ENCODE data around the gene RPP25L. TPM values are rescaled to one million over a fixed set of nuclear protein-coding genes. Genes with fewer than 3 reads are reported as not detected.

Gene RPP25L
- total and polyA plus RNA-seq, 2 donors, result 13.2 to 33.7 TPM

GRCh38 chr9:34578241-34579103 is 33.4 kb downstream of the RPP25L start:
- no peak overlapping the region for H3K27ac ChIP-seq (ENCODE audit: low read depth)
- H3K4me1 ChIP-seq (ENCODE audit: insufficient read depth), result no peaks in the 10 kb centered on the region
- no peaks in the 10 kb centered on the region for H3K36me3 ChIP-seq (ENCODE audit: insufficient read depth)
- WGBS, result 24% methylated on average over 28 of the region's 28 CpGs
- peak overlapping the region; percentile 25 for H3K4me3 ChIP-seq (ENCODE audit: low read depth, low read length)
- no peak for DNase-seq (ENCODE audit: extremely low spot score)

- no peak overlapping the region for H3K27ac ChIP-seq (ENCODE audit: low read depth)
- WGBS, result 2% methylated on average over 61 of the region's 62 CpGs
Observed at GRCh38 chr9:34577400-34578240, 34.3 kb downstream of the RPP25L start.

GRCh38 chr9:34576597-34577399 is 35.1 kb downstream of the RPP25L start:
- no peak overlapping the region for H3K4me3 ChIP-seq (ENCODE audit: low read depth, low read length)
- H3K4me1 ChIP-seq (ENCODE audit: insufficient read depth), result no peaks in the 10 kb centered on the region
- H3K36me3 ChIP-seq (ENCODE audit: insufficient read depth), result no peaks in the 10 kb centered on the region
- H3K27ac ChIP-seq (ENCODE audit: low read depth), result no peak overlapping the region
- DNase-seq (ENCODE audit: extremely low spot score), result no peak
- WGBS, result 71% methylated on average over 14 of the region's 14 CpGs

More at GRCh38 chr9:34577400-34578240, 34.3 kb downstream of the RPP25L start:
- DNase-seq (ENCODE audit: extremely low spot score), result no peak
- peak overlapping the region; percentile 25 for H3K4me3 ChIP-seq (ENCODE audit: low read depth, low read length)
- no peaks in the 10 kb centered on the region for H3K4me1 ChIP-seq (ENCODE audit: insufficient read depth)
- no peaks in the 10 kb centered on the region for H3K36me3 ChIP-seq (ENCODE audit: insufficient read depth)

GRCh38 chr9:34575862-34576596 is 35.9 kb downstream of the RPP25L start:
- 76% methylated on average over 21 of the region's 21 CpGs for WGBS
- Histone ChIP-seq H3K36me3 (ENCODE audit: insufficient read depth) (no peaks in the 10 kb centered on the region), H3K4me3 (ENCODE audit: low read depth, low read length) (no peak overlapping the region), H3K27ac (ENCODE audit: low read depth) (no peak overlapping the region), H3K4me1 (ENCODE audit: insufficient read depth) (no peaks in the 10 kb centered on the region)
- DNase-seq (ENCODE audit: extremely low spot score), result no peak

- Histone ChIP-seq H3K4me3 (ENCODE audit: low read depth, low read length) (no peak overlapping the region), H3K4me1 (ENCODE audit: insufficient read depth) (no peaks in the 10 kb centered on the region), H3K27ac (ENCODE audit: low read depth) (no peak overlapping the region), H3K36me3 (ENCODE audit: insufficient read depth) (no peaks in the 10 kb centered on the region)
- 53% methylated on average over 8 of the region's 8 CpGs for WGBS
- DNase-seq (ENCODE audit: extremely low spot score), result no peak
Observed at GRCh38 chr9:34575241-34575640, 36.7 kb downstream of the RPP25L start.

GRCh38 chr9:34574571-34574970 is 37.3 kb downstream of the RPP25L start:
- no peaks in the 10 kb centered on the region for H3K36me3 ChIP-seq (ENCODE audit: insufficient read depth)
- H3K27ac ChIP-seq (ENCODE audit: low read depth), result no peak overlapping the region
- no peaks in the 10 kb centered on the region for H3K4me1 ChIP-seq (ENCODE audit: insufficient read depth)
- DNase-seq (ENCODE audit: extremely low spot score), result no peak
- no peak overlapping the region for H3K4me3 ChIP-seq (ENCODE audit: low read depth, low read length)
- WGBS, result 92% methylated on average over 12 of the region's 12 CpGs

GRCh38 chr9:34573599-34574325 is 38.1 kb downstream of the RPP25L start:
- no peak overlapping the region for H3K27ac ChIP-seq (ENCODE audit: low read depth)

GRCh38 chr9:34572628-34573027 is 39.3 kb downstream of the RPP25L start:
- Histone ChIP-seq H3K4me3 (ENCODE audit: low read depth, low read length) (no peak overlapping the region), H3K36me3 (ENCODE audit: insufficient read depth) (no peaks in the 10 kb centered on the region), H3K27ac (ENCODE audit: low read depth) (no peak overlapping the region), H3K4me1 (ENCODE audit: insufficient read depth) (no peaks in the 10 kb centered on the region)
- no peak for DNase-seq (ENCODE audit: extremely low spot score)
- 93% methylated on average over 6 of the region's 6 CpGs for WGBS

More at GRCh38 chr9:34573599-34574325, 38.1 kb downstream of the RPP25L start:
- Histone ChIP-seq H3K4me3 (ENCODE audit: low read depth, low read length) (no peak overlapping the region), H3K4me1 (ENCODE audit: insufficient read depth) (no peaks in the 10 kb centered on the region), H3K36me3 (ENCODE audit: insufficient read depth) (no peaks in the 10 kb centered on the region)
- no peak for DNase-seq (ENCODE audit: extremely low spot score)
- WGBS, result 83% methylated on average over 17 of the region's 17 CpGs

GRCh38 chr9:34572092-34572491 is 39.8 kb downstream of the RPP25L start:
- no peak overlapping the region for H3K4me3 ChIP-seq (ENCODE audit: low read depth, low read length)
- no peaks in the 10 kb centered on the region for H3K4me1 ChIP-seq (ENCODE audit: insufficient read depth)
- no peak overlapping the region for H3K27ac ChIP-seq (ENCODE audit: low read depth)
- no peak for DNase-seq (ENCODE audit: extremely low spot score)
- no peaks in the 10 kb centered on the region for H3K36me3 ChIP-seq (ENCODE audit: insufficient read depth)

GRCh38 chr9:34571481-34571810 is 40.5 kb downstream of the RPP25L start:
- Histone ChIP-seq H3K27ac (ENCODE audit: low read depth) (no peak overlapping the region), H3K4me1 (ENCODE audit: insufficient read depth) (no peaks in the 10 kb centered on the region), H3K36me3 (ENCODE audit: insufficient read depth) (no peaks in the 10 kb centered on the region), H3K4me3 (ENCODE audit: low read depth, low read length) (no peak overlapping the region)
- WGBS, result 55% methylated on average over 12 of the region's 12 CpGs
- no peak for DNase-seq (ENCODE audit: extremely low spot score)

GRCh38 chr9:34570809-34571480 is 41.0 kb downstream of the RPP25L start:
- WGBS, result 81% methylated on average over 7 of the region's 7 CpGs
- H3K4me1 ChIP-seq (ENCODE audit: insufficient read depth), result no peaks in the 10 kb centered on the region
- H3K4me3 ChIP-seq (ENCODE audit: low read depth, low read length), result no peak overlapping the region
- no peaks in the 10 kb centered on the region for H3K36me3 ChIP-seq (ENCODE audit: insufficient read depth)
- no peak overlapping the region for H3K27ac ChIP-seq (ENCODE audit: low read depth)
- DNase-seq (ENCODE audit: extremely low spot score), result no peak

GRCh38 chr9:34570376-34570775 is 41.5 kb downstream of the RPP25L start:
- no peaks in the 10 kb centered on the region for H3K36me3 ChIP-seq (ENCODE audit: insufficient read depth)
- no peak overlapping the region for H3K4me3 ChIP-seq (ENCODE audit: low read depth, low read length)
- no peaks in the 10 kb centered on the region for H3K4me1 ChIP-seq (ENCODE audit: insufficient read depth)
- 32% methylated on average over 11 of the region's 11 CpGs for WGBS
- no peak for DNase-seq (ENCODE audit: extremely low spot score)
- no peak overlapping the region for H3K27ac ChIP-seq (ENCODE audit: low read depth)
